K562 (cell line): ENCODE data around the gene ACAP3. TPM values are rescaled to one million over a fixed set of nuclear protein-coding genes. Genes with fewer than 3 reads are reported as not detected.

Experiments
- ARHGAP35 ChIP-seq: fragments of 450-650 bp; IDR thresholded peaks from 2 replicates; pipeline ENCODE4 v1.6.1; 2018; ENCODE audit not compliant: partially characterized antibody
- CBX8 ChIP-seq: fragments of 200-600 bp; sonication (generic); IDR thresholded peaks from 2 replicates; pipeline ENCODE4 v1.6.1; 2012; ENCODE audit warnings: borderline replicate concordance, mixed run types, low read depth, mild to moderate bottlenecking, moderate library complexity, mixed read lengths, low read length, control low read depth, inconsistent platforms; ENCODE audit not compliant: poor library complexity, severe bottlenecking; ENCODE audit errors: extremely low read depth
- CEBPB ChIP-seq: fragments of 450-650 bp; IDR thresholded peaks from 2 replicates; pipeline ENCODE4 v1.6.1; 2016; ENCODE audit warnings: missing genetic modification characterization, missing compliant biosample characterization
- DDX20 ChIP-seq: fragments of 450-650 bp; IDR thresholded peaks from 2 replicates; pipeline ENCODE4 v1.6.1; 2016; ENCODE audit warnings: missing genetic modification characterization, low read depth, mild to moderate bottlenecking, missing compliant biosample characterization, moderate library complexity
- DIDO1 ChIP-seq: fragments of 450-650 bp; IDR thresholded peaks from 2 replicates; pipeline ENCODE4 v1.6.1; 2016; ENCODE audit warnings: low read depth, missing biosample characterization, missing genetic modification characterization
- GTF2F1 ChIP-seq: IDR thresholded peaks from 2 replicates; pipeline ENCODE4 v1.6.1; 2011; ENCODE audit warnings: low read depth, low read length, improper control_type of control experiment
- JUND ChIP-seq, 2 experiments: IDR thresholded peaks; 2 replicates in 1 of 2; 3 replicates in 1 of 2; pipeline ENCODE4 v1.6.1; 2011; ENCODE audit warnings: borderline replicate concordance in 2 of 2, low read depth in 2 of 2, low read length in 2 of 2, improper control_type of control experiment in 1 of 2, missing biosample characterization in 1 of 2, missing genetic modification characterization in 1 of 2, missing genetic modification reagents in 1 of 2
- MCM5 ChIP-seq: fragments of 450-650 bp; IDR thresholded peaks from 2 replicates; pipeline ENCODE4 v1.6.1; 2016; ENCODE audit warnings: low read depth
- MXD1 ChIP-seq: fragments of 250-450 bp; sonication (Bioruptor Pico); IDR thresholded peaks from 2 replicates; pipeline ENCODE4 v1.8.0; 2021; ENCODE audit warnings: borderline replicate concordance, mild to moderate bottlenecking, moderate library complexity; ENCODE audit not compliant: poor library complexity, severe bottlenecking
- NELFE ChIP-seq: IDR thresholded peaks from 2 replicates; pipeline ENCODE4 v1.6.1; 2011; ENCODE audit warnings: mild to moderate bottlenecking; ENCODE audit not compliant: insufficient read depth, insufficient read length
- NONO ChIP-seq, 2 experiments: fragments of 200-400 bp in 1 of 2; fragments of 450-650 bp in 1 of 2; formaldehyde crosslinking in 1 of 2; IDR thresholded peaks; 2 replicates each; pipeline ENCODE4 v1.6.1; 2017; ENCODE audit warnings: low read depth in 2 of 2, mild to moderate bottlenecking in 2 of 2, moderate library complexity in 2 of 2, low read length in 1 of 2
- PHB ChIP-seq: fragments of 250-450 bp; sonication (Bioruptor Pico); IDR thresholded peaks from 2 replicates; pipeline ENCODE4 v1.5.0; 2021
- POLR2A ChIP-seq: fragments of 450-650 bp; conservative IDR thresholded peaks from 2 replicates; pipeline ENCODE4 v1.6.1; 2016
- SRF ChIP-seq, 2 experiments: fragments of 250-450, 450-650 bp in 1 of 2; sonication (Bioruptor Pico) in 1 of 2; sonication (generic) in 1 of 2; formaldehyde crosslinking; IDR thresholded peaks; 2 replicates each; pipeline versions ENCODE4 v1.5.0 to v1.5.1; 2020 to 2022; ENCODE audit warnings: mild to moderate bottlenecking in 1 of 2, missing genetic modification reagents in 1 of 2
- TRIM24 ChIP-seq, 2 experiments: fragments of 450-650 bp; IDR thresholded peaks; 2 replicates each; pipeline ENCODE4 v1.6.1; 2016
- VEZF1 ChIP-seq: fragments of 200-800 bp; sonication (Bioruptor generic); IDR thresholded peaks from 2 replicates; pipeline ENCODE4 v1.6.1; 2017; ENCODE audit warnings: missing genetic modification characterization, missing compliant biosample characterization
- YY1 ChIP-seq, 3 experiments: IDR thresholded peaks; 2 replicates each; pipeline ENCODE4 v1.6.1; 2011; ENCODE audit warnings: low read length in 2 of 3, mild to moderate bottlenecking in 2 of 3, moderate library complexity in 2 of 3, borderline replicate concordance in 1 of 3, control low read depth in 1 of 3, low read depth in 1 of 3; ENCODE audit not compliant: insufficient read depth in 3 of 3, insufficient replicate concordance in 2 of 3, control insufficient read depth in 1 of 3, insufficient read length in 1 of 3; ENCODE audit errors: extremely low read depth in 1 of 3
- ZNF316 ChIP-seq: fragments of 450-650 bp; IDR thresholded peaks from 2 replicates; pipeline ENCODE4 v1.6.1; 2016
- ZNF778 ChIP-seq: fragments of 450-650 bp; formaldehyde crosslinking; IDR thresholded peaks from 2 replicates; pipeline ENCODE4 v1.4.0; 2020; ENCODE audit warnings: mild to moderate bottlenecking, moderate library complexity
- polyA plus RNA-seq, 8 experiments: library from polyadenylated mRNA; depleted of rRNA in 4 of 8; stranded (reverse) in 5 of 8; unstranded in 3 of 8; fragments of >200 nt; fragmentation: Nextera tagmentation in 2 of 8; fragmentation: Illumina TruSeq in 1 of 8; extraction: Ambion mirVana in 2 of 8; extraction: Trizol in 1 of 8; gene quantifications; 2 replicates each; pipeline versions ENCODE4 v1.2.1 to v1.2.3, GENCODE V29; 2011 to 2014; ENCODE audit warnings: inconsistent platforms in 1 of 8, missing spikeins in 1 of 8
- total RNA-seq, 7 experiments: library from RNA; depleted of rRNA in 6 of 7; stranded (reverse); fragments of >200 nt in 6 of 7; fragmentation: Illumina TruSeq in 2 of 7; extraction: Trizol in 2 of 7; gene quantifications; 2 replicates each; pipeline versions ENCODE4 v1.2.1 to v1.2.3, GENCODE V29; 2011 to 2021; ENCODE audit warnings: low replicate concordance in 1 of 7
- TF ChIP-seq, protein P1 (sequence below), 2 experiments: fragments of 150-350 bp in 1 of 2; IDR thresholded peaks; 2 replicates each; pipeline ENCODE4 v1.6.1; 2012 to 2016; ENCODE audit warnings: low read depth in 2 of 2, low read length in 2 of 2, mild to moderate bottlenecking in 1 of 2, moderate library complexity in 1 of 2
- TF ChIP-seq, protein P2 (sequence below): fragments of 450-650 bp; IDR thresholded peaks from one replicate; pipeline ENCODE4 v1.6.1; 2018; ENCODE audit warnings: mild to moderate bottlenecking, moderate library complexity; ENCODE audit not compliant: partially characterized antibody

The ACAP3 gene
- total and polyA plus RNA-seq, 9 of the 15 experiments (the other 6 are each of a cell fraction or from before 2014, with no cell fraction given), result 0.01 to 49.0 (median 12.0) TPM

GRCh38 chr1:1290238-1290731 lies 17.4 kb downstream of the ACAP3 start (continued):
- TF ChIP-seq, protein P1, sequence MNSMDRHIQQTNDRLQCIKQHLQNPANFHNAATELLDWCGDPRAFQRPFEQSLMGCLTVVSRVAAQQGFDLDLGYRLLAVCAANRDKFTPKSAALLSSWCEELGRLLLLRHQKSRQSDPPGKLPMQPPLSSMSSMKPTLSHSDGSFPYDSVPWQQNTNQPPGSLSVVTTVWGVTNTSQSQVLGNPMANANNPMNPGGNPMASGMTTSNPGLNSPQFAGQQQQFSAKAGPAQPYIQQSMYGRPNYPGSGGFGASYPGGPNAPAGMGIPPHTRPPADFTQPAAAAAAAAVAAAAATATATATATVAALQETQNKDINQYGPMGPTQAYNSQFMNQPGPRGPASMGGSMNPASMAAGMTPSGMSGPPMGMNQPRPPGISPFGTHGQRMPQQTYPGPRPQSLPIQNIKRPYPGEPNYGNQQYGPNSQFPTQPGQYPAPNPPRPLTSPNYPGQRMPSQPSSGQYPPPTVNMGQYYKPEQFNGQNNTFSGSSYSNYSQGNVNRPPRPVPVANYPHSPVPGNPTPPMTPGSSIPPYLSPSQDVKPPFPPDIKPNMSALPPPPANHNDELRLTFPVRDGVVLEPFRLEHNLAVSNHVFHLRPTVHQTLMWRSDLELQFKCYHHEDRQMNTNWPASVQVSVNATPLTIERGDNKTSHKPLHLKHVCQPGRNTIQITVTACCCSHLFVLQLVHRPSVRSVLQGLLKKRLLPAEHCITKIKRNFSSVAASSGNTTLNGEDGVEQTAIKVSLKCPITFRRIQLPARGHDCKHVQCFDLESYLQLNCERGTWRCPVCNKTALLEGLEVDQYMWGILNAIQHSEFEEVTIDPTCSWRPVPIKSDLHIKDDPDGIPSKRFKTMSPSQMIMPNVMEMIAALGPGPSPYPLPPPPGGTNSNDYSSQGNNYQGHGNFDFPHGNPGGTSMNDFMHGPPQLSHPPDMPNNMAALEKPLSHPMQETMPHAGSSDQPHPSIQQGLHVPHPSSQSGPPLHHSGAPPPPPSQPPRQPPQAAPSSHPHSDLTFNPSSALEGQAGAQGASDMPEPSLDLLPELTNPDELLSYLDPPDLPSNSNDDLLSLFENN (IDR thresholded peaks at IDR 0.05; ENCODE audit: low read depth in 2 of 2, low read length in 2 of 2), result no peak
- TF ChIP-seq VEZF1 (CRISPR knock-in tag), result peak; percentile 50
- TF ChIP-seq GTF2F1, result no peak
- no peak for TF ChIP-seq CEBPB (tag)
- TF ChIP-seq CBX8, result no peak
- TF ChIP-seq NONO (IDR thresholded peaks at IDR 0.05; ENCODE audit: low read depth in 2 of 2, low read length in 1 of 2), result no peak
- TF ChIP-seq DDX20 (tag), result no peak
- TF ChIP-seq, protein P2, sequence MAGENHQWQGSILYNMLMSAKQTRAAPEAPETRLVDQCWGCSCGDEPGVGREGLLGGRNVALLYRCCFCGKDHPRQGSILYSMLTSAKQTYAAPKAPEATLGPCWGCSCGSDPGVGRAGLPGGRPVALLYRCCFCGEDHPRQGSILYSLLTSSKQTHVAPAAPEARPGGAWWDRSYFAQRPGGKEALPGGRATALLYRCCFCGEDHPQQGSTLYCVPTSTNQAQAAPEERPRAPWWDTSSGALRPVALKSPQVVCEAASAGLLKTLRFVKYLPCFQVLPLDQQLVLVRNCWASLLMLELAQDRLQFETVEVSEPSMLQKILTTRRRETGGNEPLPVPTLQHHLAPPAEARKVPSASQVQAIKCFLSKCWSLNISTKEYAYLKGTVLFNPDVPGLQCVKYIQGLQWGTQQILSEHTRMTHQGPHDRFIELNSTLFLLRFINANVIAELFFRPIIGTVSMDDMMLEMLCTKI, result no peak
- TF ChIP-seq TRIM24 (IDR thresholded peaks at IDR 0.05), result no peak
- no peak for TF ChIP-seq MCM5
- no peak for TF ChIP-seq DIDO1 (tag)
- peak; percentile 29; the same call in 1 of the 2 replicates for TF ChIP-seq JUND (IDR thresholded peaks at IDR 0.05; ENCODE audit: borderline replicate concordance, low read depth, low read length)
- TF ChIP-seq JUND (tag; IDR thresholded peaks at IDR 0.05; ENCODE audit: borderline replicate concordance, low read depth, low read length), result no peak
- TF ChIP-seq POLR2A, result no peak
- TF ChIP-seq NELFE, result no peak
- no peak for TF ChIP-seq PHB
- peak; percentile 12 for TF ChIP-seq ARHGAP35
- no peak for TF ChIP-seq ZNF778 (CRISPR knock-in tag)
- peak in 1 of 2 experiments; percentile 57; a peak in 1 of 4 replicates for TF ChIP-seq SRF (CRISPR knock-in tag; IDR thresholded peaks at IDR 0.05)
- TF ChIP-seq YY1 (IDR thresholded peaks at IDR 0.05; ENCODE audit: borderline replicate concordance in 1 of 3, control insufficient read depth in 1 of 3, extremely low read depth in 1 of 3, insufficient read depth in 3 of 3, insufficient read length in 1 of 3, insufficient replicate concordance in 2 of 3, low read depth in 1 of 3, low read length in 2 of 3), result peak in 2 of 3 experiments; percentile 20 to 71
- TF ChIP-seq MXD1 (CRISPR knock-in tag), result no peak
- TF ChIP-seq ZNF316, result no peak
